Parietal lobe (tissue), 1 donor: Measurements from ENCODE around the gene NID2. TPM values are rescaled to one million over a fixed set of nuclear protein-coding genes. Genes with fewer than 3 reads are reported as not detected.

ENCODE experiments used
- total RNA-seq: library from RNA; depleted of rRNA; stranded (reverse); fragments of >200 nt; gene quantifications from one replicate; pipeline ENCODE4 v1.2.3, GENCODE V29; 2014

NID2 gene
- total RNA-seq, result 6.9 TPM

GRCh38 chr14:52068615-52069306 lies at the start of gene NID2:
TSS of gene NID2 (minus strand) at chr14:52069059. CDS start at chr14:52068994, 65 bp downstream.

GRCh38 chr14:51989293-51990234 lies 79.3 kb downstream of the NID2 start, which contains the start of gene RTRAF:
TSS of gene RTRAF (plus strand) at chr14:51989546. CDS start at chr14:51989640, 94 bp downstream.

Other genes starting within 250 kb of the NID2 start
- 342 TPM for gene GNG2, start 208.4 kb downstream of the NID2 start, total RNA-seq
- 48.8 TPM for gene RTRAF, start 79.5 kb downstream of the NID2 start, total RNA-seq
- gene PTGDR, start 198.6 kb upstream of the NID2 start, total RNA-seq, result not detected
- gene PTGER2, start 245.3 kb upstream of the NID2 start, total RNA-seq, result not detected